H1 (cell line): ENCODE results near the gene KCNMB2. TPM values are rescaled to one million over a fixed set of nuclear protein-coding genes. Genes with fewer than 3 reads are reported as not detected.

ENCODE experiments used
- CTCF ChIA-PET: fragments of 300-600 bp; sonication (Branson Sonifier 250); formaldehyde crosslinking; loops from one replicate; lab custom pipeline; 2021; ENCODE audit not compliant: partially characterized antibody; lab: Charles Lee
- POLR2A ChIA-PET: fragments of 300-600 bp; sonication (Branson Sonifier 250); formaldehyde crosslinking; loops from one replicate; lab custom pipeline; 2021; ENCODE audit warnings: inconsistent platforms; ENCODE audit not compliant: partially characterized antibody; lab: Charles Lee
- DNase-seq, 2 experiments: peaks; one replicate each; pipeline versions ENCODE4 v3.0.0 to v3.0.0-alpha.2; 2010 to 2022; ENCODE audit warnings: low spot score in 2 of 2, low read depth in 1 of 2, mixed read lengths in 1 of 2
- FAIRE-seq: peaks from 2 replicates; lab custom pipeline; 2011; peaks lifted over from hg19 to GRCh38; lab: Jason Lieb, UNC
- H2AFZ ChIP-seq: 2 replicates; pipeline ENCODE4 v1.8.1; 2012; ENCODE audit warnings: low read length, inconsistent platforms
- H2AK5ac ChIP-seq: 2 replicates; pipeline ENCODE4 v1.6.1; 2013; ENCODE audit warnings: low read depth, low read length
- H2BK120ac ChIP-seq: replicated peaks from 2 replicates; pipeline ENCODE3; 2013; ENCODE audit warnings: low read depth, low read length, inconsistent platforms
- H2BK12ac ChIP-seq: 2 replicates; pipeline ENCODE4 v1.6.1; 2013; ENCODE audit warnings: low read depth, low read length
- H2BK15ac ChIP-seq: 2 replicates; pipeline ENCODE4 v1.6.1; 2013; ENCODE audit warnings: low read length
- H2BK20ac ChIP-seq: 2 replicates; pipeline ENCODE4 v1.6.1; 2013; ENCODE audit warnings: low read length
- H2BK5ac ChIP-seq: 2 replicates; pipeline ENCODE4 v1.6.1; 2013; ENCODE audit warnings: low read depth, low read length
- H3K14ac ChIP-seq: 2 replicates; pipeline ENCODE4 v1.6.1; 2013; ENCODE audit warnings: inconsistent platforms; ENCODE audit not compliant: insufficient read length
- H3K18ac ChIP-seq: 2 replicates; pipeline ENCODE4 v1.6.1; 2013; ENCODE audit warnings: low read length; ENCODE audit errors: extremely low read depth
- H3K23ac ChIP-seq: 2 replicates; pipeline ENCODE4 v1.6.1; 2013; ENCODE audit warnings: inconsistent platforms; ENCODE audit not compliant: insufficient read length
- H3K23me2 ChIP-seq: 2 replicates; pipeline ENCODE4 v1.6.1; 2013; ENCODE audit warnings: low read depth, low read length
- H3K27ac ChIP-seq: 2 replicates; pipeline ENCODE4 v1.6.1; 2011; ENCODE audit warnings: low read depth, low read length, inconsistent platforms
- H3K27me3 ChIP-seq, 4 experiments: replicated peaks in 1 of 4; 1 replicate in 1 of 4; 2 replicates in 3 of 4; pipeline versions ENCODE4 v1.6.1 to v1.8.1; 2011 to 2013; ENCODE audit warnings: low read length in 3 of 4, mild to moderate bottlenecking in 3 of 4, inconsistent platforms in 2 of 4, mixed read lengths in 2 of 4, moderate library complexity in 1 of 4; ENCODE audit not compliant: control insufficient read depth in 3 of 4, insufficient read depth in 3 of 4; ENCODE audit errors: extremely low read depth in 1 of 4
- H3K36me3 ChIP-seq, 4 experiments: 2 replicates each; pipeline versions ENCODE4 v1.6.1 to v1.8.1; 2011 to 2013; ENCODE audit warnings: mild to moderate bottlenecking in 4 of 4, low read length in 3 of 4, moderate library complexity in 2 of 4, control low read depth in 1 of 4, inconsistent platforms in 1 of 4; ENCODE audit not compliant: insufficient read depth in 4 of 4, control insufficient read depth in 2 of 4
- H3K4ac ChIP-seq: replicated peaks from 2 replicates; pipeline ENCODE3; 2013; ENCODE audit warnings: low read length, low read depth, mixed read lengths, inconsistent platforms; ENCODE audit not compliant: insufficient read length
- H3K4me1 ChIP-seq, 4 experiments: replicated peaks in 1 of 4; 1 replicate in 1 of 4; 2 replicates in 3 of 4; pipeline versions ENCODE4 v1.6.1 to v1.8.1; 2011 to 2013; ENCODE audit warnings: low read length in 3 of 4, inconsistent platforms in 2 of 4, mixed read lengths in 1 of 4; ENCODE audit not compliant: insufficient read depth in 4 of 4, control insufficient read depth in 3 of 4
- H3K4me2 ChIP-seq, 2 experiments: 2 replicates each; pipeline versions ENCODE4 v1.6.1 to v1.8.1; 2011 to 2013; ENCODE audit warnings: low read depth in 2 of 2, low read length in 2 of 2, control low read depth in 1 of 2, inconsistent platforms in 1 of 2, mild to moderate bottlenecking in 1 of 2; ENCODE audit not compliant: insufficient read depth in 1 of 2
- H3K4me3 ChIP-seq, 4 experiments: fragments of 200-600, 300-600 bp in 1 of 4; sonication (generic), shearing (Covaris generic), sonication (Bioruptor Twin) in 1 of 4; 2 replicates each; pipeline versions ENCODE4 v1.5.1 to v1.8.1; 2011 to 2016; ENCODE audit warnings: low read length in 4 of 4, low read depth in 3 of 4, control low read depth in 2 of 4, inconsistent platforms in 2 of 4, mild to moderate bottlenecking in 2 of 4, mixed read lengths in 1 of 4, moderate library complexity in 1 of 4; ENCODE audit not compliant: insufficient read depth in 2 of 4; ENCODE audit errors: extremely low read depth in 1 of 4
- H3K56ac ChIP-seq: replicated peaks from 2 replicates; pipeline ENCODE3; 2013; ENCODE audit warnings: low read depth, mild to moderate bottlenecking, mixed read lengths, low read length, inconsistent platforms; ENCODE audit not compliant: insufficient read length
- H3K79me1 ChIP-seq: 2 replicates; pipeline ENCODE4 v1.6.1; 2013; ENCODE audit warnings: low read depth, low read length, control low read depth
- H3K79me2 ChIP-seq, 2 experiments: 2 replicates each; pipeline versions ENCODE4 v1.6.1 to v1.8.1; 2012 to 2013; ENCODE audit warnings: low read length in 2 of 2, mild to moderate bottlenecking in 2 of 2, inconsistent platforms in 1 of 2; ENCODE audit not compliant: insufficient read depth in 2 of 2, control insufficient read depth in 1 of 2
- H3K9ac ChIP-seq, 4 experiments: replicated peaks in 1 of 4; 1 replicate in 1 of 4; 2 replicates in 3 of 4; pipeline versions ENCODE4 v1.6.1 to v1.8.1; 2011 to 2013; ENCODE audit warnings: low read depth in 3 of 4, low read length in 3 of 4, control low read depth in 2 of 4, mild to moderate bottlenecking in 2 of 4, moderate library complexity in 2 of 4, inconsistent platforms in 1 of 4; ENCODE audit errors: extremely low read depth in 1 of 4
- H3K9me3 ChIP-seq, 2 experiments: 2 replicates each; pipeline versions ENCODE4 v1.6.1 to v1.8.1; 2012 to 2013; ENCODE audit warnings: mild to moderate bottlenecking in 2 of 2, moderate library complexity in 2 of 2, control low read depth in 1 of 2, inconsistent platforms in 1 of 2, low read depth in 1 of 2, low read length in 1 of 2, mixed read lengths in 1 of 2; ENCODE audit not compliant: insufficient read depth in 2 of 2
- H4K20me1 ChIP-seq, 2 experiments: replicated peaks in 1 of 2; 2 replicates each; pipeline versions ENCODE3 to v1.8.1; 2011 to 2013; ENCODE audit warnings: inconsistent platforms in 2 of 2, low read length in 2 of 2, mild to moderate bottlenecking in 1 of 2; ENCODE audit not compliant: insufficient read depth in 2 of 2, control insufficient read depth in 1 of 2
- H4K5ac ChIP-seq: 2 replicates; pipeline ENCODE4 v1.6.1; 2013; ENCODE audit warnings: low read length, low read depth, mixed read lengths, inconsistent platforms; ENCODE audit not compliant: insufficient read length
- H4K8ac ChIP-seq: 2 replicates; pipeline ENCODE4 v1.8.0; 2013; ENCODE audit warnings: mild to moderate bottlenecking, moderate library complexity, low read length, inconsistent platforms; ENCODE audit not compliant: insufficient read depth; ENCODE audit errors: extremely low read depth
- H4K91ac ChIP-seq: replicated peaks from 2 replicates; pipeline ENCODE3; 2013; ENCODE audit warnings: low read length, mixed read lengths, inconsistent platforms; ENCODE audit not compliant: insufficient read length
- CBX8 ChIP-seq: fragments of 300-800, 300-1000 bp; sonication (generic); IDR thresholded peaks from 2 replicates; pipeline ENCODE4 v1.7.1; 2016; ENCODE audit warnings: low read depth, low read length, borderline replicate concordance
- KDM1A ChIP-seq: fragments of 200-600, 300-600 bp; sonication (generic); IDR thresholded peaks from 2 replicates; pipeline ENCODE4 v1.7.1; 2016; ENCODE audit warnings: mild to moderate bottlenecking, low read length, borderline replicate concordance
- NANOG ChIP-seq: IDR thresholded peaks from 2 replicates; pipeline ENCODE4 v1.6.1; 2011; ENCODE audit warnings: low read length, low read depth, mild to moderate bottlenecking, inconsistent platforms; ENCODE audit not compliant: insufficient read depth, poor library complexity, severe bottlenecking
- RXRA ChIP-seq: IDR thresholded peaks from 2 replicates; pipeline ENCODE4 v1.6.1; 2011; ENCODE audit warnings: low read depth, mild to moderate bottlenecking, low read length, moderate library complexity; ENCODE audit not compliant: insufficient read depth
- SIRT6 ChIP-seq: IDR thresholded peaks from one replicate; pipeline ENCODE4 v1.7.1; 2012; ENCODE audit warnings: low read length, inconsistent platforms
- SIX5 ChIP-seq: IDR thresholded peaks from 2 replicates; pipeline ENCODE4 v1.6.1; 2011; ENCODE audit warnings: mild to moderate bottlenecking, low read depth, low read length
- TCF12 ChIP-seq: IDR thresholded peaks from 2 replicates; pipeline ENCODE4 v1.6.1; 2011; ENCODE audit warnings: low read depth, mild to moderate bottlenecking, low read length
- ZNF274 ChIP-seq: IDR thresholded peaks from 2 replicates; pipeline ENCODE4 v1.7.0; 2012; ENCODE audit warnings: low read length, borderline replicate concordance; ENCODE audit errors: extremely low read depth
- WGBS, 2 experiments: shearing (Covaris generic) in 1 of 2; methylation state at CpG; one replicate each; pipeline versions ENCODE4 v1.1.6 to v1.1.7; 2013 to 2015; ENCODE audit warnings: low lambda C conversion rate in 2 of 2, mixed read lengths in 2 of 2, inconsistent platforms in 1 of 2, low coverage in 1 of 2, missing lambda C conversion rate in 1 of 2; ENCODE audit not compliant: insufficient replicate concordance in 2 of 2, insufficient coverage in 1 of 2, insufficient read length in 1 of 2; ENCODE audit errors: extremely low coverage in 1 of 2, missing lambda C conversion rate in 1 of 2; 5-methylcytosine and 5-hydroxymethylcytosine counted together
- polyA plus RNA-seq, 7 experiments: library from polyadenylated mRNA; depleted of rRNA in 3 of 7; stranded (reverse) in 5 of 7; unstranded in 2 of 7; fragments of >200 nt in 5 of 7; fragments of 200-250 nt in 2 of 7; gene quantifications; 1 replicate in 5 of 7; 2 replicates in 1 of 7; 4 replicates in 1 of 7; pipeline versions ENCODE4 v1.2.1 to v1.2.3, GENCODE V29; 2011 to 2013; ENCODE audit warnings: missing spikeins in 2 of 7, mixed read lengths in 2 of 7
- total RNA-seq: library from RNA; stranded (reverse); fragmentation: NEBNext Ultra II Directional; extraction: Animal tissue kit (Norgen Biotek cat#: 25700); gene quantifications from 2 replicates; pipeline ENCODE4 v1.2.1, GENCODE V29; 2021
- TF ChIP-seq, protein P1 (sequence below): IDR thresholded peaks from 2 replicates; pipeline ENCODE4 v1.6.1; 2011; ENCODE audit warnings: low read length, improper control_type of control experiment

The KCNMB2 gene
- total and polyA plus RNA-seq, 2 of the 8 experiments (the other 6 are each of a cell fraction or from before 2014, with no cell fraction given) = not detected

DNA sequence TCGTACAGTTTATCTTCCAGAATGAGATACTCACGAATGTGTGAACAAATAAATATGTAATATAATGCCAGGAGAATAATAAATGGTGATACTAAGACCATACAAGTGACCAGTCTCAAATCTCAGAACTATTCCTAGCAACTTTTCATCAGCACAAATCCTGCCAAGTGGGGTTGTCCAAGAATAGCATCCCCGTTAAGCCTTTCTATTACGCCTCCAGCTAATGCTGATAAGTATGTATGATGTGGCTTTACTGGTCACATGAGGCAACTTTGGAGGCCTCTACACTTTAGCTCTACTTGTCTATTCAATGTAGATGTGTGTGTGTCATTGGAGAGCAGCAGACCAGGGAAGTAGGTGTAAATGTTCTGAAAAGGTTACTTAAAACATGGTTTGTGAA, 129.5 kb downstream of the KCNMB2 start:
- DNase-seq = no peak
- Histone ChIP-seq H3K18ac (no peak overlapping the region), H4K8ac (no peak overlapping the region), H3K4me3 (no peak overlapping the region), H3K56ac (no peak overlapping the region), H2AFZ (no peak overlapping the region), H3K79me1 (no peaks in the 10 kb centered on the region), H3K4me1 (no peaks in the 10 kb centered on the region), H3K36me3 (no peaks in the 10 kb centered on the region), H3K4me2 (no peak overlapping the region), H4K91ac (no peak overlapping the region), H3K27me3 (no peaks in the 10 kb centered on the region), H3K27ac (no peak overlapping the region), H4K20me1 (no peaks in the 10 kb centered on the region), H3K14ac (no peak overlapping the region), H3K23me2 (no peaks in the 10 kb centered on the region), H2BK120ac (no peak overlapping the region), H2BK15ac (no peak overlapping the region), H3K4ac (no peak overlapping the region), H3K9me3 (no peaks in the 10 kb centered on the region), H3K23ac (no peak overlapping the region), H4K5ac (no peak overlapping the region), H2BK12ac (no peak overlapping the region), H3K79me2 (no peaks in the 10 kb centered on the region), H3K9ac (no peak overlapping the region), H2AK5ac (no peak overlapping the region), H2BK20ac (no peak overlapping the region), H2BK5ac (no peak overlapping the region)
- ChIA-PET CTCF (no interaction called here), POLR2A (no interaction called here)
- no peak for FAIRE-seq
- no peak for TF ChIP-seq SIX5
- TF ChIP-seq NANOG = no peak
- no peak for TF ChIP-seq TCF12
- no peak for TF ChIP-seq CBX8
- no peak for TF ChIP-seq SIRT6
- TF ChIP-seq, protein P1, sequence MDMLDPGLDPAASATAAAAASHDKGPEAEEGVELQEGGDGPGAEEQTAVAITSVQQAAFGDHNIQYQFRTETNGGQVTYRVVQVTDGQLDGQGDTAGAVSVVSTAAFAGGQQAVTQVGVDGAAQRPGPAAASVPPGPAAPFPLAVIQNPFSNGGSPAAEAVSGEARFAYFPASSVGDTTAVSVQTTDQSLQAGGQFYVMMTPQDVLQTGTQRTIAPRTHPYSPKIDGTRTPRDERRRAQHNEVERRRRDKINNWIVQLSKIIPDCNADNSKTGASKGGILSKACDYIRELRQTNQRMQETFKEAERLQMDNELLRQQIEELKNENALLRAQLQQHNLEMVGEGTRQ = no peak
- no peak for TF ChIP-seq RXRA
- no peak for TF ChIP-seq KDM1A
- TF ChIP-seq ZNF274 = no peak
- WGBS, 2 experiments = 91% methylated on average over 4 of the region's 4 CpGs; no CpG with 5 or more reads in 1 of the 2 experiments
